CD4-positive, alpha-beta T cell treated with Interleukin-2 at 100 ng/mL for 4 hours (primary cell): ENCODE data around the gene HACL1.

ENCODE experiments used
- DNase-seq: peaks from one replicate; pipeline ENCODE4 v3.0.0-alpha.2; 2020; ENCODE audit warnings: low spot score

HACL1 gene

GRCh38 chr3:15523660-15524417 is 77.5 kb downstream of the HACL1 start:
- DNase-seq: no peak

- no peak for DNase-seq
Observed at GRCh38 chr3:15522016-15522415, 79.4 kb downstream of the HACL1 start.

GRCh38 chr3:15521573-15521965 is 79.8 kb downstream of the HACL1 start, which contains the start of gene COLQ:
Gene COLQ, minus strand, starts transcription at chr3:15521706. Its CDS starts 81 bp downstream, at chr3:15521625.
- no peak for DNase-seq

- DNase-seq: no peak
Observed at GRCh38 chr3:15520804-15521572, 80.4 kb downstream of the HACL1 start.

GRCh38 chr3:15520185-15520584 is 81.2 kb downstream of the HACL1 start:
- peak; percentile 60 for DNase-seq

GRCh38 chr3:15519096-15519495 is 82.3 kb downstream of the HACL1 start:
- no peak for DNase-seq

GRCh38 chr3:15514663-15515340 is 86.6 kb downstream of the HACL1 start:
- DNase-seq: no peak

- no peak for DNase-seq
Observed at GRCh38 chr3:15513810-15514662, 87.3 kb downstream of the HACL1 start.

- no peak for DNase-seq
Observed at GRCh38 chr3:15513116-15513515, 88.3 kb downstream of the HACL1 start.

GRCh38 chr3:15512166-15512565 is 89.2 kb downstream of the HACL1 start:
- DNase-seq: no peak

GRCh38 chr3:15511156-15511555 is 90.2 kb downstream of the HACL1 start:
- no peak for DNase-seq
